Measurements from ENCODE around the gene FKBP10.
"Not testable (repeated sequence)": the region's sequence is repeated elsewhere in the genome, so short reads cannot be mapped to it uniquely, and the experiment has no call there.

FKBP10 gene

GRCh38 chr17:41812381-41813151, at the start of gene FKBP10:
Gene FKBP10 (plus strand): TSS chr17:41813004. CDS start chr17:41813035, 31 bp downstream.
- DNase-seq (ENCODE audit: low read depth): peak; percentile 78
- peak within 1 kb of the TSS; percentile 62 for H3K4me3 ChIP-seq (ENCODE audit: low read depth, low read length)

GRCh38 chr17:41763327-41763726, 49.5 kb upstream of the FKBP10 start:
- no peak for DNase-seq (ENCODE audit: low read depth)

DNA sequence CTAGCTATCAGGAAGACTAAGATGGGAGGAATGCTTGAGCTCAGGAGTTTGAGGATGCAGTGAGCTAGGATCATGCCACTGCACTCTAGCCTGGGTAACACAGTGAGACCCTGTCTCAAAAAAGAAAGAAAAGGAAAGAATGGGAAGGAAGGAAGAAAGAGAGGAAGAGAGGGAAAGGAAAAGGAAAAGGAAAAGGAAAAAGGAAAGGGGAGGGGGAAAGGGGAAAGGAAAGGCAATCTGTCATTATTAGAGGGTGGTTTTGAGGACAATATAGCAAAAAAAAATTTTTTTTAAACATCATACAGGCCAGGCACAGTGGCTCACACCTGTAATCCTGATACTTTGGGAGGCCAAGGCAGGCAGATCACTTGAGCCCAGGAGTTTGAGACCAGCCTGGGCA, 46.7 kb upstream of the FKBP10 start:
- DNase-seq (ENCODE audit: low read depth): no peak
- H3K4me3 ChIP-seq (ENCODE audit: low read depth, low read length): no peak overlapping the region

More at GRCh38 chr17:41763327-41763726, 49.5 kb upstream of the FKBP10 start:
- no peak overlapping the region for H3K4me3 ChIP-seq (ENCODE audit: low read depth, low read length)

GRCh38 chr17:41767324-41768042, 45.3 kb upstream of the FKBP10 start:
- no peak overlapping the region for H3K4me3 ChIP-seq (ENCODE audit: low read depth, low read length)
- DNase-seq (ENCODE audit: low read depth): no peak

GRCh38 chr17:41768682-41769288, 44.0 kb upstream of the FKBP10 start:
- DNase-seq (ENCODE audit: low read depth): no peak
- H3K4me3 ChIP-seq (ENCODE audit: low read depth, low read length): no peak overlapping the region

GRCh38 chr17:41769346-41769862, 43.4 kb upstream of the FKBP10 start:
- DNase-seq (ENCODE audit: low read depth): no peak
- H3K4me3 ChIP-seq (ENCODE audit: low read depth, low read length): no peak overlapping the region

DNA sequence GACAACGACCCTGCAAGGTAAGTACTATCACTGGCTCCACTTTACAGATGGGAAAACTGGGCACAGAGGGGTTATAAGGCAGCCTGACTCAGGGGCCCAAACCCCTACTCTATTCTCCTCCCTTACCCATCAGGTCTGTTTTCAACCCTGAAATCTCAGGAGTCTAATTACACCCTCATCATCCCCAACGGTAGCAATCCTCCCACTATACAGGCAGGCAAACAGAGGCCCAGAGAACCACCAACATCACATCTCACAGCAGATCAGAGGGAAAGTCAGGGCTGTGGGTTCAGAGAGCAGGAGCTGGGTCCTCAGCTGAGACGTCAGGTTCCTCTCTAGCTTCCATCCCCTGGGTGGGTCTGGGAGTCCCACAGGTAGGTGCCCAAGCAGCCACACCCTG, 42.8 kb upstream of the FKBP10 start:
- no peak overlapping the region for H3K4me3 ChIP-seq (ENCODE audit: low read depth, low read length)
- no peak for DNase-seq (ENCODE audit: low read depth)

DNA sequence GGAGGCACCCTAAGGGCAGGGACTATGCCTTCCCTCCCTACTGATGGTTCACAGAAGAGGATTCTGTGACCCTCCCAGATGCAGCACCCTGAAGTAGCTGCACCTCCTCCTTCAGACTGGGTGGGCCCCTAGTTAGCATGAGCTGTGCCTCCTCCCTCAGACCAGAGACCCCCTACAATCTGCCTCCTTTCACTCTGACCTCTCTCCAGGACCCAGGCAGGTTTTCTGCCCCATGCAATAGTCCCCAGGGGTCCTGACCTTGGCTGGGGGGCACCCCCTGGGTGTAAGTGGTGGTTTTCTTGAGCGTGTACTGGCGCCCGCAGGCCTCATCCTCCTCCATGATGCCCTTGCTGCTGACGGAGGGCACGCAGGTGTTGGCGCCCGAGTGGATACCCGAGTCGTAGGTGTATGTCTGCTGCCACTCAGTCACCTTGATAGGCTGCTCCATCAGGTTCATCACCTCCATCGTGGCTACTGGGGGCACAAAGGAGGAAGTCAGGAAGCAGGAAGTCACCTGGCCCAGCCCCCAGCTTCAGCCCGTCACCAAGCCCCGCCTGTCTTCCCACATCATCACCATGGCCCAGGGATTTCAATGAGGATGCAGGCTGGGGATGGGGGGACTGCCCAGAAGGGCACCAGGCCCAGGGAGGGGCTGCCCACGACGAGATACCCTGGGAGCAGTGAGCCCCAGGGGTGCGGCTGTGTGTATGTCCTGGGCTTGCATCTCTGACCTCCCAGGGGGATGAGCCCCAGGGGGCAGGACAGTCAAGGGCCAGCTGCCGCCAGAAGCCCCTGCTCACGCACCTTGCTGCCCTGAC, 41.2 kb upstream of the FKBP10 start:
- H3K4me3 ChIP-seq (ENCODE audit: low read depth, low read length): no peak overlapping the region
- no peak for DNase-seq (ENCODE audit: low read depth)

DNA sequence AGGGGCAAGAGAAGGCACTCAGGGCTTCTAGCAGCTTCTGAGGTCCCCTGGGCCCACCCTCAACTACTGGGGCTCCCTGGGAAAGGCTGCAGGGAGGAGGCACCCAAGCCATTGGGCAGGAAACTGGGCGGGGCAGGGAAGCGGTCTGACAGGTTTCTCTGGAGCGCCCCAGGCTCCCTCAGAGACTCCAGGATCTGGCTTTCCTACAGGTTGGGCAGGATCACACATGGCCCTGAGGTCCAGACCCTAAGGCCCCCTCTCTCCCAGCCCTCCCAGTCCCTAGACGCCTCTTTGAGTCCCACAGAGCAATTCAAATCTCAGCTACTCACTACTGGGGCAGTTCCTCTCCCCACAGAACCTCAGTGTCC, 40.6 kb upstream of the FKBP10 start:
- DNase-seq (ENCODE audit: low read depth): no peak
- no peak overlapping the region for H3K4me3 ChIP-seq (ENCODE audit: low read depth, low read length)

DNA sequence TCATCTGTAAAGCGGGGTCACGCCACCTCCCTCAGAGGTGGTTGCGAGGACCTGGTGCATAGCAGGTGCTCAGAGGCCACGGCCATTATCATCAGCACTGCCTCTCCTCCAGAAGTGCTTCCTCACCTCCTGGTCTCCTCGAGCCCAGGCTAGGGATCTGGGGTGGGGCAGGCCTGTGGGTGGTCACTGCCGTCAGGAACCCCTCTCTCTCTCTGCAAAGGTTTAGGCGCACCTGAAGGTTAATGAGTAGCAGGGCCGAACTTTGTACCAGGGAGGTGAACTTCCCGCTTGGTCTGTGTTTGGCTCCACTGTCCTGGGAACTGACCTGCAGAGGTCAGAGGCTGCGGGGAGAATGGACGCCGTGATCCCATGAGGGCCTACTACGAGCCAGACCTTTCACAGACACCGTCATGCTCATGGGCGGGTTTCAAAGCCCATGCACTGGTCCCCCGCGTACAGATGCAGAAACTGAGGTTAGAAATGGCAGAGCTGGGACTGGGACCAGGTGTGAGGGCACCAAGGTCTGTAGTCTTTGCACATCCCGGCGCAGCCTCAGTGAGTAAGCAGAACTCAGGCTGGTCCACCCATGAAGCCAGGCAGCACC, 40.1 kb upstream of the FKBP10 start:
- DNase-seq (ENCODE audit: low read depth): no peak
- H3K4me3 ChIP-seq (ENCODE audit: low read depth, low read length): no peak overlapping the region

GRCh38 chr17:41773190-41773588, 39.6 kb upstream of the FKBP10 start:
- DNase-seq (ENCODE audit: low read depth): peak; percentile 51
- no peak overlapping the region for H3K4me3 ChIP-seq (ENCODE audit: low read depth, low read length)

GRCh38 chr17:41773731-41774193, 39.0 kb upstream of the FKBP10 start:
- no peak for DNase-seq (ENCODE audit: low read depth)
- no peak overlapping the region for H3K4me3 ChIP-seq (ENCODE audit: low read depth, low read length)

DNA sequence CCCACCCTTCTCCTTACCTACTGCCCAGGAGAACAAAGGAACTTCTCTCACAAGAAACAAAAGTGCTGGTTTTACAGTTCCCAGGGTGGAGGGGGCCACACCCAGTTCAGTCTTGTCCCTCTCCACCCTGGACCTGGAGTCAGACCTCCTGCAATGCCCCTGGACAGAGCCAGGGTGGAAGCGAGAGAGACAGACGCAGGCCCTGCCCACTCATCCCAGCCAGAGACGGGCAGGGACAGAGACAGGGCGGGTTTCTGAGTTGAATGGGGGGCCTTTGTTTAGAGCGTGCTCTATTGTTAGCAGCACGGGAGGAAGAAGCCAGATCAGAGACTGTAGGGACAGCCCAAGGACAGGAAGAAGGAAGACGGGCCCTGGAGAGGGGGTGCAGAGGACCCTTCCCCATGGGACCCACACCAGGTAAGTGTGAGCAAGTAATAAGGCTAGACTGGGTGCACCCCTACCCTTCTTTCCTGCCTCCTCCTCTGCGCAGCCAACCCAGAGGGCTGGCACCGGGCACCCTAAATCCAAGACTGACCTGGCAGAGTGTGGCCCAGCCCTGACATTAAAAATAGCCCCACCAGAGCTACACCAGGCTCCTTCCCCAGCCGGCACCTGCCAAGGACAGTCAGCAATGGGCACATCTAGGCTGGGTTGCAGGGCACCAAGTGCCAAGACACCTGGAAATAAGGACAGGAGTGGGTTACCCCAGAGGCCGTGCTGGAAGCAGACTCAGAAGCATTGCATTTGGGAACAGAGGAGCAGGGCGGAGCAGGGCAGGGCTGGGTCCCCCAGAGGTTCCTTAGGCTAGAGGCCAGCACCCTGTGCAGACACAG, 37.2 kb upstream of the FKBP10 start:
- DNase-seq (ENCODE audit: low read depth): no peak
- no peak overlapping the region for H3K4me3 ChIP-seq (ENCODE audit: low read depth, low read length)

GRCh38 chr17:41776262-41776900, 36.4 kb upstream of the FKBP10 start:
- not testable (repeated sequence) for H3K4me3 ChIP-seq (ENCODE audit: low read depth, low read length); DNase-seq (ENCODE audit: low read depth)

DNA sequence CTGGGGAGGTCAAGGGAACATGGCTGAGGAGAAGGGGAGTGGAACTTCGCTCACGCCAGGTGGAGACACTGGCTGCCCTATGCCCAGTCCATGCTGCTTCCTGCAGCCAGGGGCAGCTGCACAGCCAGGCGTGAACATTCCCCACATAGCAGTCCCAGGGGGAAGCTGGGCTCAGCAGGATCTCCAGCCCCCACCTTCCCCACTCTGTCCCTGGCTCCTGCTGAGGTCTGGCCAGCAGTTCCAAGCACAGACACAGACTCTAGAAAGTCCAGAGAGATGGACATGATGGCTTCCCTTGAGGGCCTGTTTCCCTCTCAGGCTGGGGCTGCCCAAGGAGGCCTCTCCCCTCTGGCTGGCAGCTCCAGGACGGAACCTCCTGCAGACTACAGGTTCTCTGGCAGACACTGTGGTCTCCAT, 35.6 kb upstream of the FKBP10 start:
- no peak overlapping the region for H3K4me3 ChIP-seq (ENCODE audit: low read depth, low read length)
- DNase-seq (ENCODE audit: low read depth): no peak

DNA sequence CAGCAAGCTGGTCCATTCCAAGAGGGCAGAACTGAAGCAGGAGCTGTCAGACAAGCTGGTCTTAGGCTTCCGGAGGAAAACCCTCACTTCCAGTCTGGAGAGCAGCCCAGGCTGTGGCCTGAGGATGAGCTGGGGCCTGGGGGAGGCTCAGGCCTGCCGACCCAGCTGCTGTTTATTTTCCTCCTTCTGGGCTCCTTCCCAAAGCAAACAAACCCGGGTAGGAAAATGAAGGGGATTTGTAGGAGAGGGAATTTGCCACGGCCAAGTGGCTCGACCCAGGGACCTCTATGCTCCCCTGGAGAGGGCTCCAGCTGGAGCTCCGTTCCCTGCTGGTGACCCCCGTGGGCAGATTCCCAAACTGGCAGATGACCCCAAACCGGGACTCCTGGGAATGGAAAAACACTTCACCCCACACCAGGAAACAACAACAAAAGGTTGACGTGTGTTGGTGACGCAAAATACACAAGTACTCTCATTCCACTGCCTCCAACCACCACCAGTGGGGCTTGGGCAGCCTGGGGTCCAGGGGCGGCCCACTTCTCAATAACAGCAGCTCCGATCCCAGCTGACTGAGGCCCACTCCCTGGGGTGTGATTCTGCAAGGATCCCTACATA, 35.1 kb upstream of the FKBP10 start:
- no peak overlapping the region for H3K4me3 ChIP-seq (ENCODE audit: low read depth, low read length)
- DNase-seq (ENCODE audit: low read depth): peak; percentile 83

- no peak for DNase-seq (ENCODE audit: low read depth)
- H3K4me3 ChIP-seq (ENCODE audit: low read depth, low read length): no peak overlapping the region
Measured at GRCh38 chr17:41779954-41780353, 32.9 kb upstream of the FKBP10 start.
